ENCODE data around the gene PRND. TPM values are rescaled to one million over a fixed set of nuclear protein-coding genes. Genes with fewer than 3 reads are reported as not detected.

Gene PRND
- total and polyA plus RNA-seq, 2 experiments from 2014 or later = 0.10 TPM; not detected in 1

GRCh38 chr20:4769328-4769727 is 47.6 kb downstream of the PRND start:
- Histone ChIP-seq H3K4me3 (no peak overlapping the region), H4K20me1 (replicated peaks; ENCODE audit: insufficient read depth) (no peaks in the 10 kb centered on the region)
- DNase-seq (ENCODE audit: low spot score) = no peak

GRCh38 chr20:4770026-4770425 is 48.3 kb downstream of the PRND start:
- DNase-seq (ENCODE audit: low spot score) = no peak
- TF ChIP-seq STAT1 (IDR thresholded peaks at IDR 0.05; ENCODE audit: unreplicated experiment) (no peak), CTCF (conservative IDR thresholded peaks at IDR 0.05; ENCODE audit: low read depth in 2 of 2) (no peak), EZH2 (IDR thresholded peaks at IDR 0.05; ENCODE audit: low read depth, unreplicated experiment) (no peak)

More at GRCh38 chr20:4769328-4769727, 47.6 kb downstream of the PRND start:
- Mint-ChIP-seq H3K4me3 (no peak overlapping the region), H3K9me3 (peaks cover 27% of the 10 kb centered on the region), H3K27ac (no peak overlapping the region), H3K27me3 (ENCODE audit: insufficient read depth, low read depth, poor library complexity) (peaks cover 6% of the 10 kb centered on the region), H3K4me1 (no peaks in the 10 kb centered on the region), H3K36me3 (ENCODE audit: low read depth) (peaks cover 7% of the 10 kb centered on the region; the same call in 2 of the 3 replicates)
- Histone ChIP-seq H3F3A (replicated peaks; ENCODE audit: low read depth) (no peaks in the 10 kb centered on the region), H3K4me2 (no peak overlapping the region), H2AFZ (no peak overlapping the region), H3K27ac (ENCODE audit: low read depth) (no peak overlapping the region), H3K9me2 (ENCODE audit: insufficient read depth) (no peaks in the 10 kb centered on the region), H3K36me3 (ENCODE audit: insufficient read depth) (no peaks in the 10 kb centered on the region), H3K4me1 (ENCODE audit: insufficient read depth) (no peaks in the 10 kb centered on the region), H3K27me3 (ENCODE audit: insufficient read depth) (no peaks in the 10 kb centered on the region), H3K79me2 (replicated peaks; ENCODE audit: insufficient read depth) (no peaks in the 10 kb centered on the region)
- TF ChIP-seq POLR2AphosphoS5 (IDR thresholded peaks at IDR 0.05; ENCODE audit: low read depth) = no peak
- TF ChIP-seq JUNB (IDR thresholded peaks at IDR 0.05; ENCODE audit: unreplicated experiment) = no peak
- no peak for TF ChIP-seq STAT1 (IDR thresholded peaks at IDR 0.05; ENCODE audit: unreplicated experiment)
- TF ChIP-seq, protein P1, sequence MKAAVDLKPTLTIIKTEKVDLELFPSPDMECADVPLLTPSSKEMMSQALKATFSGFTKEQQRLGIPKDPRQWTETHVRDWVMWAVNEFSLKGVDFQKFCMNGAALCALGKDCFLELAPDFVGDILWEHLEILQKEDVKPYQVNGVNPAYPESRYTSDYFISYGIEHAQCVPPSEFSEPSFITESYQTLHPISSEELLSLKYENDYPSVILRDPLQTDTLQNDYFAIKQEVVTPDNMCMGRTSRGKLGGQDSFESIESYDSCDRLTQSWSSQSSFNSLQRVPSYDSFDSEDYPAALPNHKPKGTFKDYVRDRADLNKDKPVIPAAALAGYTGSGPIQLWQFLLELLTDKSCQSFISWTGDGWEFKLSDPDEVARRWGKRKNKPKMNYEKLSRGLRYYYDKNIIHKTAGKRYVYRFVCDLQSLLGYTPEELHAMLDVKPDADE (IDR thresholded peaks at IDR 0.05) = no peak
- no peak for TF ChIP-seq NANOG (IDR thresholded peaks at IDR 0.05; ENCODE audit: borderline replicate concordance)
- TF ChIP-seq CTCF (conservative IDR thresholded peaks at IDR 0.05; ENCODE audit: low read depth in 2 of 2) = no peak
- TF ChIP-seq ZNF114 (CRISPR knock-in tag; IDR thresholded peaks at IDR 0.05) = no peak
- no peak for TF ChIP-seq CREB1 (CRISPR knock-in tag; IDR thresholded peaks at IDR 0.05; ENCODE audit: low read depth)
- no peak for ATAC-seq

More at GRCh38 chr20:4770026-4770425, 48.3 kb downstream of the PRND start:
- Mint-ChIP-seq H3K4me1 (no peaks in the 10 kb centered on the region), H3K4me3 (no peak overlapping the region), H3K9me3 (peaks cover 27% of the 10 kb centered on the region), H3K27me3 (ENCODE audit: insufficient read depth, low read depth, poor library complexity) (peaks cover 4% of the 10 kb centered on the region), H3K27ac (no peak overlapping the region), H3K36me3 (ENCODE audit: low read depth) (peaks cover 7% of the 10 kb centered on the region; the same call in 2 of the 3 replicates)
- Histone ChIP-seq H3K4me3 (no peak overlapping the region), H3K27me3 (ENCODE audit: insufficient read depth) (no peaks in the 10 kb centered on the region), H2AFZ (no peak overlapping the region), H3K36me3 (ENCODE audit: insufficient read depth) (no peaks in the 10 kb centered on the region), H3K9me2 (ENCODE audit: insufficient read depth) (no peaks in the 10 kb centered on the region), H3F3A (replicated peaks; ENCODE audit: low read depth) (no peaks in the 10 kb centered on the region), H3K27ac (ENCODE audit: low read depth) (no peak overlapping the region), H4K20me1 (replicated peaks; ENCODE audit: insufficient read depth) (no peaks in the 10 kb centered on the region), H3K4me2 (no peak overlapping the region), H3K4me1 (ENCODE audit: insufficient read depth) (no peaks in the 10 kb centered on the region), H3K79me2 (replicated peaks; ENCODE audit: insufficient read depth) (no peaks in the 10 kb centered on the region)
- no peak for ATAC-seq
